Neural cell (in vitro differentiated cells): ENCODE results near the gene KRTAP10-4. TPM values are rescaled to one million over a fixed set of nuclear protein-coding genes. Genes with fewer than 3 reads are reported as not detected.

Experiments used
- H2AFZ ChIP-seq: fragments of 200-600, 300-800 bp; sonication (generic), shearing (Covaris generic); 2 replicates; pipeline ENCODE4 v1.6.0; 2014; ENCODE audit warnings: low read depth, mild to moderate bottlenecking, antibody characterized with exemption, low read length, moderate library complexity
- H3F3A ChIP-seq: fragments of 200-600 bp; shearing (Covaris generic); 2 replicates; pipeline ENCODE4 v1.6.1; 2016; ENCODE audit warnings: mild to moderate bottlenecking, moderate library complexity, mixed read lengths, antibody characterized with exemption, low read length; ENCODE audit not compliant: insufficient read depth, poor library complexity, severe bottlenecking
- H3K27ac ChIP-seq: fragments of 200-600, 300-800 bp; sonication (generic), shearing (Covaris generic); 2 replicates; pipeline ENCODE4 v1.5.1; 2014; ENCODE audit warnings: mild to moderate bottlenecking, low read length, moderate library complexity
- H3K27me3 ChIP-seq: fragments of 300-800, 200-600 bp; sonication (generic), shearing (Covaris generic); 2 replicates; pipeline ENCODE4 v1.6.0; 2014; ENCODE audit warnings: mild to moderate bottlenecking, low read depth, low read length, moderate library complexity; ENCODE audit not compliant: insufficient read depth
- H3K36me3 ChIP-seq: fragments of 300-800, 200-600 bp; sonication (generic), shearing (Covaris generic); 2 replicates; pipeline ENCODE4 v1.5.1; 2014; ENCODE audit warnings: mild to moderate bottlenecking, antibody characterized with exemption, low read length, moderate library complexity; ENCODE audit not compliant: insufficient read depth
- H3K4me2 ChIP-seq: fragments of 300-800, 200-600 bp; sonication (generic), shearing (Covaris generic); 2 replicates; pipeline ENCODE4 v1.6.0; 2014; ENCODE audit warnings: mild to moderate bottlenecking, low read length
- H3K4me3 ChIP-seq: fragments of 300-800, 200-600 bp; sonication (generic), shearing (Covaris generic); 2 replicates; pipeline ENCODE4 v1.5.1; 2014; ENCODE audit warnings: mild to moderate bottlenecking, low read length, moderate library complexity
- H3K79me2 ChIP-seq: fragments of 200-600 bp; shearing (Covaris generic); replicated peaks from 2 replicates; pipeline ENCODE4 v1.6.0; 2014; ENCODE audit warnings: mild to moderate bottlenecking, low read length, moderate library complexity; ENCODE audit not compliant: insufficient read depth
- H3K9ac ChIP-seq: fragments of 300-800, 200-600 bp; sonication (generic), shearing (Covaris generic); 2 replicates; pipeline ENCODE4 v1.6.1; 2016; ENCODE audit warnings: mild to moderate bottlenecking, low read length, mixed read lengths
- H3K9me2 ChIP-seq: fragments of 200-600 bp; shearing (Covaris generic); 2 replicates; pipeline ENCODE4 v1.6.1; 2016; ENCODE audit warnings: mild to moderate bottlenecking, low read length, mixed read lengths; ENCODE audit not compliant: insufficient read depth
- H3K9me3 ChIP-seq: fragments of 200-600, 300-800 bp; sonication (generic), shearing (Covaris generic); 2 replicates; pipeline ENCODE4 v1.6.1; 2016; ENCODE audit warnings: mild to moderate bottlenecking, mixed run types, low read length, moderate library complexity, mixed read lengths
- H4K20me1 ChIP-seq: fragments of 200-600 bp; shearing (Covaris generic); 2 replicates; pipeline ENCODE4 v1.6.1; 2016; ENCODE audit warnings: mild to moderate bottlenecking, mixed run types; ENCODE audit not compliant: insufficient read depth
- EP300 ChIP-seq: fragments of 450-650 bp; conservative IDR thresholded peaks from 2 replicates; pipeline ENCODE4 v1.6.1; 2014; ENCODE audit warnings: antibody characterized with exemption, mild to moderate bottlenecking, moderate library complexity; ENCODE audit not compliant: poor library complexity, severe bottlenecking
- EZH2 ChIP-seq: fragments of 200-600, 300-800 bp; shearing (Covaris generic), sonication (generic); IDR thresholded peaks from 2 replicates; pipeline ENCODE4 v1.6.1; 2014; ENCODE audit warnings: antibody characterized with exemption, low read length, borderline replicate concordance, mild to moderate bottlenecking; ENCODE audit not compliant: insufficient read depth, poor library complexity, severe bottlenecking
- MXI1 ChIP-seq: fragments of 450-650 bp; conservative IDR thresholded peaks from 2 replicates; pipeline ENCODE4 v1.6.1; 2014; ENCODE audit warnings: antibody characterized with exemption, mild to moderate bottlenecking; ENCODE audit not compliant: poor library complexity, severe bottlenecking
- POLR2AphosphoS5 ChIP-seq: IDR thresholded peaks from 2 replicates; pipeline ENCODE4 v1.6.1; 2012
- RAD21 ChIP-seq: fragments of 450-650 bp; conservative IDR thresholded peaks from 2 replicates; pipeline ENCODE4 v1.6.1; 2014; ENCODE audit warnings: antibody characterized with exemption, mild to moderate bottlenecking, moderate library complexity
- SMC3 ChIP-seq: fragments of 450-650 bp; conservative IDR thresholded peaks from 2 replicates; pipeline ENCODE4 v1.6.1; 2014; ENCODE audit warnings: antibody characterized with exemption, mild to moderate bottlenecking, moderate library complexity; ENCODE audit not compliant: poor library complexity
- TAF1 ChIP-seq: IDR thresholded peaks from 2 replicates; pipeline ENCODE4 v1.6.1; 2012; ENCODE audit warnings: low read depth
- polyA plus RNA-seq: library from polyadenylated mRNA; depleted of rRNA; stranded (reverse); fragments of >200 nt; gene quantifications from 2 replicates; pipeline ENCODE4 v1.2.3, GENCODE V29; 2014
- TF ChIP-seq, protein P1 (sequence below): IDR thresholded peaks from 2 replicates; pipeline ENCODE4 v1.6.1; 2012; ENCODE audit warnings: borderline replicate concordance
- TF ChIP-seq, protein P2 (sequence below): fragments of 450-650 bp; IDR thresholded peaks from 2 replicates; pipeline ENCODE4 v1.5.1; 2014; ENCODE audit warnings: antibody characterized with exemption, mild to moderate bottlenecking, moderate library complexity; ENCODE audit not compliant: poor library complexity, severe bottlenecking

Gene KRTAP10-4
- polyA plus RNA-seq, 1 donor from 2014 or later = not detected

DNA sequence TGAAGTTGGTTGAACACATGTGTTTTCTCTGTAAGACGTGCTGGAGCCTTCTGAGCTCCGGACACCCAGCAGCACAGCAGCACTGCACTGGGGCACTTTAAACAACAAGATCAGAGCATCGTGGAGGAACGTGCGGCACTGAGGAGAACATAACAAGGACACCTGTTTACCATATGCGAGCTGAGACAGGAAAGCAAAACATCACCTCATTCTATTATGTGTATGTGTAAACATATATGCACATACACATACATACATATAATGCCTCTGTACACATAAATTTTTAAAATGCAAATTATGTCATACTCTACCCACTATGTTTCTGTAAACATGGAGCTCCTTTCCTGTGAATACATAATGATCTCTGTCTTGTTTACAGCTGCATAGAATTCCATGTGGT lies 22.0 kb downstream of the KRTAP10-4 start:
- no peak overlapping the region for H3K9ac ChIP-seq
- H2AFZ ChIP-seq = no peak overlapping the region
- H3K27me3 ChIP-seq = no peaks in the 10 kb centered on the region
- no peak overlapping the region for H3K4me3 ChIP-seq
- TF ChIP-seq EP300 (no peak), EZH2 (no peak), RAD21 (no peak), TAF1 (no peak), MXI1 (no peak), POLR2AphosphoS5 (no peak), SMC3 (no peak)
- TF ChIP-seq, protein P1, sequence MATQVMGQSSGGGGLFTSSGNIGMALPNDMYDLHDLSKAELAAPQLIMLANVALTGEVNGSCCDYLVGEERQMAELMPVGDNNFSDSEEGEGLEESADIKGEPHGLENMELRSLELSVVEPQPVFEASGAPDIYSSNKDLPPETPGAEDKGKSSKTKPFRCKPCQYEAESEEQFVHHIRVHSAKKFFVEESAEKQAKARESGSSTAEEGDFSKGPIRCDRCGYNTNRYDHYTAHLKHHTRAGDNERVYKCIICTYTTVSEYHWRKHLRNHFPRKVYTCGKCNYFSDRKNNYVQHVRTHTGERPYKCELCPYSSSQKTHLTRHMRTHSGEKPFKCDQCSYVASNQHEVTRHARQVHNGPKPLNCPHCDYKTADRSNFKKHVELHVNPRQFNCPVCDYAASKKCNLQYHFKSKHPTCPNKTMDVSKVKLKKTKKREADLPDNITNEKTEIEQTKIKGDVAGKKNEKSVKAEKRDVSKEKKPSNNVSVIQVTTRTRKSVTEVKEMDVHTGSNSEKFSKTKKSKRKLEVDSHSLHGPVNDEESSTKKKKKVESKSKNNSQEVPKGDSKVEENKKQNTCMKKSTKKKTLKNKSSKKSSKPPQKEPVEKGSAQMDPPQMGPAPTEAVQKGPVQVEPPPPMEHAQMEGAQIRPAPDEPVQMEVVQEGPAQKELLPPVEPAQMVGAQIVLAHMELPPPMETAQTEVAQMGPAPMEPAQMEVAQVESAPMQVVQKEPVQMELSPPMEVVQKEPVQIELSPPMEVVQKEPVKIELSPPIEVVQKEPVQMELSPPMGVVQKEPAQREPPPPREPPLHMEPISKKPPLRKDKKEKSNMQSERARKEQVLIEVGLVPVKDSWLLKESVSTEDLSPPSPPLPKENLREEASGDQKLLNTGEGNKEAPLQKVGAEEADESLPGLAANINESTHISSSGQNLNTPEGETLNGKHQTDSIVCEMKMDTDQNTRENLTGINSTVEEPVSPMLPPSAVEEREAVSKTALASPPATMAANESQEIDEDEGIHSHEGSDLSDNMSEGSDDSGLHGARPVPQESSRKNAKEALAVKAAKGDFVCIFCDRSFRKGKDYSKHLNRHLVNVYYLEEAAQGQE = no peak
- TF ChIP-seq, protein P2, sequence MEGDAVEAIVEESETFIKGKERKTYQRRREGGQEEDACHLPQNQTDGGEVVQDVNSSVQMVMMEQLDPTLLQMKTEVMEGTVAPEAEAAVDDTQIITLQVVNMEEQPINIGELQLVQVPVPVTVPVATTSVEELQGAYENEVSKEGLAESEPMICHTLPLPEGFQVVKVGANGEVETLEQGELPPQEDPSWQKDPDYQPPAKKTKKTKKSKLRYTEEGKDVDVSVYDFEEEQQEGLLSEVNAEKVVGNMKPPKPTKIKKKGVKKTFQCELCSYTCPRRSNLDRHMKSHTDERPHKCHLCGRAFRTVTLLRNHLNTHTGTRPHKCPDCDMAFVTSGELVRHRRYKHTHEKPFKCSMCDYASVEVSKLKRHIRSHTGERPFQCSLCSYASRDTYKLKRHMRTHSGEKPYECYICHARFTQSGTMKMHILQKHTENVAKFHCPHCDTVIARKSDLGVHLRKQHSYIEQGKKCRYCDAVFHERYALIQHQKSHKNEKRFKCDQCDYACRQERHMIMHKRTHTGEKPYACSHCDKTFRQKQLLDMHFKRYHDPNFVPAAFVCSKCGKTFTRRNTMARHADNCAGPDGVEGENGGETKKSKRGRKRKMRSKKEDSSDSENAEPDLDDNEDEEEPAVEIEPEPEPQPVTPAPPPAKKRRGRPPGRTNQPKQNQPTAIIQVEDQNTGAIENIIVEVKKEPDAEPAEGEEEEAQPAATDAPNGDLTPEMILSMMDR = no peak
- H3K27ac ChIP-seq = no peak overlapping the region
- no peak overlapping the region for H3K4me2 ChIP-seq
- H4K20me1 ChIP-seq = no peaks in the 10 kb centered on the region
- H3K9me3 ChIP-seq = no peaks in the 10 kb centered on the region
- H3F3A ChIP-seq = no peaks in the 10 kb centered on the region
- no peaks in the 10 kb centered on the region for H3K79me2 ChIP-seq
- no peaks in the 10 kb centered on the region for H3K9me2 ChIP-seq
- H3K36me3 ChIP-seq = no peaks in the 10 kb centered on the region

DNA sequence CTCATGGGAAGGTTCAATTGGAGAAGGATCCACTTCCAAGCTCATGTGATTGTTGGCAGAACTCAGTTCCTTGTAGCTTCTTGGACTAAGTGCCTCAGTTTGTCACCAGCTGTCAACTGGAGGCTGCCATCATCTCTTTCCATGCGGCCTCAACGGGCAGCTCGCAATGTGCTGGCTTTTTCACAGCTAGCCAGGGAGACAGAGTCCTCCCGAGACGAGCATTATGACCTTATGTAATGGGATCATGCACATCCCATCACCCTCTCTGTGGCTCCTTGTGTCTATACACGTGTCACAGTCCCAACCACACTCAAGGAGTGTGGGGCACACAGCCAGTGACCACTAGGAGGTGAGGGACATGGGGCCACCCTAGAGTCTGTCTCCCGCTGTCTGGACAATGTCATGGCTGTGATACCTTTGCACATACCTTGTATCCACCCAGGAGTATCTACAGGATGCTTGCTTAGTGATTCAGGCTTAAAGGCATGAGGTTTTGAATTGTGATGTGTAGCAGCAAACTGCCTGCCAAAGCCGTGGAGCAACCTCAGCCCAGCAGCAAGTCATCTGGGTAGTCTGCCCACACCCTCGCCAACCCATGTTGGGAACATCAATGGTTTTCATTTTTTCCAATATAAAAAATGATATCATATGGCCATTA lies 22.7 kb downstream of the KRTAP10-4 start:
- Histone ChIP-seq H3K4me3 (no peak overlapping the region), H3K9ac (no peak overlapping the region), H3F3A (no peaks in the 10 kb centered on the region), H3K27me3 (no peaks in the 10 kb centered on the region), H4K20me1 (no peaks in the 10 kb centered on the region), H3K9me2 (no peaks in the 10 kb centered on the region), H2AFZ (no peak overlapping the region), H3K79me2 (no peaks in the 10 kb centered on the region), H3K36me3 (no peaks in the 10 kb centered on the region), H3K4me2 (no peak overlapping the region), H3K9me3 (no peaks in the 10 kb centered on the region), H3K27ac (no peak overlapping the region)
- TF ChIP-seq RAD21 (no peak), MXI1 (no peak), POLR2AphosphoS5 (no peak), EP300 (no peak), EZH2 (no peak), TAF1 (no peak), SMC3 (no peak)
- TF ChIP-seq, protein P1 = no peak
- TF ChIP-seq, protein P2 = no peak
